Stimulated activated CD4-positive, alpha-beta T cell treated with anti-CD3 and anti-CD28 coated beads, Interleukin-15, amount 100 ng/mL, for 24 hours (primary cell): ENCODE results near the gene CAMK1D.
A peak's percentile ranks its signal among the peaks of the same experiment; 100 is the strongest.
"Not testable (repeated sequence)": the region's sequence is repeated elsewhere in the genome, so short reads cannot be mapped to it uniquely, and the experiment has no call there.

Source experiments
- DNase-seq: peaks from one replicate; pipeline ENCODE4 v3.0.0-alpha.2; 2020

The CAMK1D gene

DNA sequence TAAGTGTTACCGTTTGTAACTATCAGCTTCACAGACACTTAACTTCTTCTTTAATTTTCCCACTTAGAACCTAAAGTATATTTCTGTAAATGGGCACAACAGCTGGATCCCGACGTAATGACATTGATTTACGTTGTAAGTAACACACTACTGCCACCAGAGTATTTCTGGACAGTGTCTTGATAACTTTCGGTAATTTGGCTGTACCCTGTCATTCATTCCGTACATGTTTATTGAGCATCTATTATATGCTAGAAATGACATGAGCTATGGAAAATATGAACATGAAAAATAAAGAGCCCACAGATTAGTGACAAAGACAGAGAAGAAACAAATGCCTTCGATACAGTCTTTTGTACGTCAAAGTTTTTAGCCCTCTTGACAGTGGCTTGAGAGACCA, 360.8 kb downstream of the CAMK1D start:
- no peak for DNase-seq

DNA sequence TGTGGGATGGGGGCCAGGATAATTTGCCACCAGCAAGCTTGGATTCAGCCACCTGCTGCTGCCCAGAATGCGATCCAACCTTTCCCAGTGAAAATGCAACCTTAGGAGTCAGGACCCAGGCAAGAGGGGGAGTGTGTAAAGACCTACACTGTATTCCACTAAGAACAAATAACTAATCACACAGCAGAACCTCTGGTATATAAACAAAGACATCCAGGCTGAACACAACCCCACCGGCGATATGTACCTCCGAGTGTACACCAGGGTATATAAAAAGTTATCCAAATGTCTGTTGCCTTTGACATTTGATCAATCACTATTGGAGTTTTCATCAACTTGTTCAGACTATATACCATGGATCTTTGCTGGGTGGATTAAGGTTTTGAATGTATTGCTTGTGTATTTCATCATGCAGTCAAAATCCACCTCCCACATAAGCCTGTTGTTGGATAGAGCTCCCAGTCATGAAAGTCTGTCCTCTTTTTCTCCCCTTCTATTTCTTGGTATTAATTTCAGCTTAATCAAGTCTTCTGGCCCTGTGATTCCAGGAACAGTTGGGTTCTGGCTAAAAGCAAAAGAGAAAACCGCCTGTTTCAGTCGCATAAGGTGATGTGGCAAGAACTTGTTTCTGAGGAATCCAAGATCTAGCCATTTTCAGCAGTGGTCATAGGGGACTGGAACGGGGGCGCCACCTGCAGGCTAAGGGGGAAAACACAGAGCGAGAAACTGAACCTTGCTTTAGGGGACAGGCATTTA, 361.4 kb downstream of the CAMK1D start:
- DNase-seq, result peak; percentile 86

DNA sequence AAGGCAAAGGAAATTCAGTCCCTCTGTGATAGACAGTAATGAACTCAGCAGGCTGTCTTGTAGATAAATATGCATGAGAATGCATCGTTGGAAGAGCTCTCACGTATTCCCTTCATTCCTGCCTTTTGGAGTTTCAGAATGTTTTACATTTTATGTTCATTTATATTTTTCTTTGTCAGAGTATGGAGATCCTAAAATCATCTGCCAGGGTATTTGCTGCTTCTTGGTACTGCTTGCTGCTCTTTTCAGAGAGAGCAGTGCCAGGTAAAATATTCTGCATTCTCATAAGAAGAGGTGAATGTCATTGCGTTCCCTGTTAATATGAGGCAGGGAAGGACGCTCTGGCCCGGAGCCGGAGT, 362.0 kb downstream of the CAMK1D start:
- no peak for DNase-seq

DNA sequence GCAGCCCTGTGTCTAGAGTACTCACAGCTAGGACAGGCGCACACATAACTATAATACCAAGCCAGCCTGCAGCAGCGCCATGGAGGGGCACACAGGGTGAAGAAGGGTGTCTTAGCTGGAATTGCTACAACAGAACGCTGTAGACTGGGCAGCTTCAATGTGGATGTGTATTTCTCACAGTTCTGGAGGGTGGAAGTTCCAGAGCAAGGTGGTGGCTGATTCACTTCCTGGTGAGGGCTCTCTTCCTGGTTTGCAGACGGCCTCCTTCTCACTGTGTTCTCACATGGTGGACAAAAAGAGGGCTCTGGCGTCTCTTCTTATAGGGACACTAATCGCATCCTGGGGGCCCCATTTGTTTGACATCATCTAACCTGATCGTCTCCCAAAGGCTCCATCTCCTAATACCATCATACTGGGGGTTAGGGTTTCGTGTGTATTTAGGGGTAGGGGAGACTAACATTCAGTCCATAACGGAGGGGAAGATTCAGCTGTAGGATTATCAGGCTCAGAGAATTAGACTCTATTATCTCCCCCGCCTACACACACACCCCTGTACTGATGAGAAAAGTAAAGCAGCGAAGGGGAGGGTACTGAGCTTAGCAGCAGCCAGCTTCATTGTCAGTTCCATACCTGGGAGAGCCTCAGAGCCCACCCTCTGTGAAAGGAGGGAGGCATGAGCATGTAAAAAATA, 363.1 kb downstream of the CAMK1D start:
- no peak for DNase-seq

DNA sequence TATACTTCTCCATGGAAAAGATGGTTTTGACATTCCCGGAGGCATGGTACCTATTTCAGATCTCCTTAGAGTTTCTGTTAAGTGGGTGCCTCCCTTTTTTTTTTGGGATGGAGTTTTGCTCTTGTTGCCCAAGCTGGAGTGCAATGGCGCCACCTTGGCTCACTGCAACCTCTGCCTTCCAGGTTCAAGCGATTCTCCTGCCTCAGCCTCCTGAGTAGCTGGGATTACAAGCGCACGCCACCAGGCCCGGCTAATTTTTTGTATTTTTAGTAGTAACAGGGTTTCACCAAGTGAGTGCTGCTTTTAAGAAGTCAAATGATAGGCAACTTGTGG, 363.6 kb downstream of the CAMK1D start:
- not testable (repeated sequence) for DNase-seq

DNA sequence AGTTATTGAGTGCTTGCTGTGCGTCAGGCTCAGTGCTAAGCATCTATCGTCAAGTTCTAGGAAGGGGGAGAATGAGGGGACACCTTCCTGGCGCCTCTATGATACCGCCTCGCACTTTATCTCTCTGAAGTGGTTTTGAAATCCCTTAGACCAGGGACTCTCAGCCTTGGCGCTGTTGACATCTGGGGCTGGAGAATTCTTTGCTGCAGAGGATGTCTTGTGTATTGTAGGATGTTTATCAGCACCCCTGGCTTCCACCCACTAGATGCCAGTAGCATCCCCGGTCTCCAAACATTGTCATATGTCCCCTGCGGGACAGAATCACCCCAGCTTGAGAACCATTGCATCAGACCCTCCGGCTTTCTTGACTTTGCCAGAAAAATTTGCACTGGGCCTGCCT, 366.7 kb downstream of the CAMK1D start:
- DNase-seq, result no peak

DNA sequence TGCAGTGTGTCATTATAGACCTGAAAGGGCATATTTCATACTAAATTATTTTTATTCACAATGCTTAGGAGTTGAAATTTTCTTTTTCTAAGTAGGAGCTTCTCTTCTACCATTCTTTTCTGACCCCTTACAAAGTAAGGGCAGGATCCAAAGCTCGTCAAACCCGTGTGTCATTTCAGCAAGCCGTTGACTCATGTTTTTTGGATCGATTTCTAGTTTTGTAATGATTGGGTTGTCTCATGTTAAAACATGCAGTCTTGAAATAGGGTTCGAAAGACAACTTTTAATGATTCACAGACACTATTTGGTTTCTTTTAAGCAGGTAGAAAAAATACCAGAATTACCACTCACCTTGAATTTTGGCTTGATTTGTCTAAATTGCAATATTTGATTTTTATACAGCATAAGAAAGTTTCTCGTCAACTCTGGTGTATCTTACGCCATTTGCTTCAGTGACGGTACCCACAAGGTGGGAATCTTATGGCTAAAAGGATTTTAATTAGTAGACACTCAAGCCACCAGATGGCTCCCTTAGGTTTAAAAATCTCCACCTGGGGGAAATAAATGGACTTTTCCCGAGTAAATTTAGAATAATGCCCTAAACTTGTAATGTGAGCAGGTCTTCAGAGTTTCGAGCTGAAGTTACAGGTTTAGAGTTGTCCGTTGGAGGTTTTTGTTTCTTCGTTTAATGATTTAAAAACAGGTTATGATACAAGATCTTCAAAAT, 368.8 kb downstream of the CAMK1D start:
- DNase-seq, result no peak

DNA sequence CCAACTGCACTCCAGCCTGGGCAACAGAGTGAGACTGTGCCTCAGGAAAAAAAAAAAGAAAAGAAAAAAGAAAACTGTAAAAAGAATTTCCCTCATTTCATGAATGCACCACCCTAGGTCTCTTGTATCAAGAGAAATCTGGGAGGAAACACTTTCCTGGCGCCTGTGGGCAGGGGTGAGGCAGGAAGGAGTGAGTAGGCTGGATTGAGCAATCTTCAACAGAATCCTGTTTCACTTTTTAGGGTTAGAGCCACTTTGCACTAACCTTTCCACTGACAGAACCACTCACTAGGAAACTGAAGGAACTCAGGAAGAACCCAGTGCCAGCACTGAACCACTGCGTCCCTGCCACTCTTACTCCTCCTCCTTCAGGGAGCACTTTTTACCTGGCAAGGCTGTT, 370.0 kb downstream of the CAMK1D start:
- peak; percentile 35 for DNase-seq

DNA sequence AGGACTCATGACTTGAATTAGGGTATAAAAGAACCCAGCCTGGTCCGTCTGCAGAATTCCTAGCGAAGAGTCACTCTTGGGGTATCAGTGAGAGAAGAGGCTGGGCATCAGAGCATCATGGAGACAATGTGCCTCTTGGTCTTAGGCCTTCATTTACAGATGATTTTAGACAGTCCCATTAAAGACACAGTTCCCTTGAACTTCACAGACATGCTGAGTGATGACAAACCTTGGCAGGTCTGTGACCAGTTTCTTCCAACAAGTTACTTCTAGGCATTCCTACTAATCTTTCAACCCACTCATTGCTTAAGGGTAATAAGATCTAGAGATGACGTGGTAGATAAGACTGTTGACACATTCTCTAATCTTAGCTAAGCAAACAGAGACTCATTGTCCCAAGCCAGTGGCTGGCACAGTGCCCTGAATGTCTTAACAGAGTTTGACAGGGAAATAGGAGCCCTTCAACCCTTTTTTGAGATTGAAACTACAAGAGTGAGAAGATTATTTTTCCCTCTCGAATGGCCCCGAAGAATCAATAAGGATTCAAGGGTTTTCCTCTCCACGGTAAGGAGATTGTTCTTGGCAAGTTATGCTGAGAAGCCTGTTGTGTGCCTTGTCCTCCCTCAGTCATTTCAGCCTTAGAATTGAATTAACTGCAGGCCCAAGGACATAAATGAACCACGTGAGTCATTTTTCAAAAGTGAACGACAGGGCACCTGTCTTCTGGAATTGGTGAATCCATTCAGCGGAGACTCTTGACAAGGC, 371.1 kb downstream of the CAMK1D start:
- DNase-seq, result peak; percentile 69

DNA sequence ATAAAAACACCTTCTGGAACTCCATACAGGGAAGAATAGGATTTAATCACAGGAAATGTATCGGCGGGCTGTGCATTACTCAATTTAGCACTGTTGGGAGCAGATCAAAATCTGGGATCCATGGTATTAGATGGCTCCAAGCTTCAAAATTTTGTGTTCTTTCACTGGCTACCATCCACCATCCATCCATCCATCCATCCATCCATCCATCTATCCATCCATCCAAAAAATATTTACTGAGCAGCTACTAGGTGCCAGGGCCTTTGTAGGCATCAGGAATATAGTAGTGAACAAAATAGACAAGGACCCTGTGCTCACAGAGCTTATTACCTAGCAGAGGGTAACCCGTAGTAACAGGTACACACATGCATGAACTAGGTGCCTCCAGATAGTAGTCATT, 372.0 kb downstream of the CAMK1D start:
- DNase-seq, result no peak

DNA sequence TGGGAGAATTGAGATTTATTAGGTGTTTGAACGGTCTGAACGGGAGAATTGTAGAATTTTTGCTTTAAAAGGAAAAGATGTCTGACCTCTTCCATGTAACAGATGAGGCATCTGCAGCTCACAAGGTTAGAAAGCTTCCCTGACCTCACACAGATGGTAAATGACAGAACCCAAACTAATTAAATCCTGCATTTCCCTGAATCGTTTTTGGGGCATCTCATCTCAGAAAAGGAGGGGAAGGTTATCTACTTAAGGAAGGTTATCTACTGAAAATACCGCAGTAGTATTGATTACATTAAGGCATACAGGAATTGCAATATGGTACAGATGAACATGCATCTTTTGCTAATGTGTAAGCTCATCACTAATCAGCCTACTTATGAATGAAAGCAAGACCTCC, 373.9 kb downstream of the CAMK1D start:
- DNase-seq, result no peak

DNA sequence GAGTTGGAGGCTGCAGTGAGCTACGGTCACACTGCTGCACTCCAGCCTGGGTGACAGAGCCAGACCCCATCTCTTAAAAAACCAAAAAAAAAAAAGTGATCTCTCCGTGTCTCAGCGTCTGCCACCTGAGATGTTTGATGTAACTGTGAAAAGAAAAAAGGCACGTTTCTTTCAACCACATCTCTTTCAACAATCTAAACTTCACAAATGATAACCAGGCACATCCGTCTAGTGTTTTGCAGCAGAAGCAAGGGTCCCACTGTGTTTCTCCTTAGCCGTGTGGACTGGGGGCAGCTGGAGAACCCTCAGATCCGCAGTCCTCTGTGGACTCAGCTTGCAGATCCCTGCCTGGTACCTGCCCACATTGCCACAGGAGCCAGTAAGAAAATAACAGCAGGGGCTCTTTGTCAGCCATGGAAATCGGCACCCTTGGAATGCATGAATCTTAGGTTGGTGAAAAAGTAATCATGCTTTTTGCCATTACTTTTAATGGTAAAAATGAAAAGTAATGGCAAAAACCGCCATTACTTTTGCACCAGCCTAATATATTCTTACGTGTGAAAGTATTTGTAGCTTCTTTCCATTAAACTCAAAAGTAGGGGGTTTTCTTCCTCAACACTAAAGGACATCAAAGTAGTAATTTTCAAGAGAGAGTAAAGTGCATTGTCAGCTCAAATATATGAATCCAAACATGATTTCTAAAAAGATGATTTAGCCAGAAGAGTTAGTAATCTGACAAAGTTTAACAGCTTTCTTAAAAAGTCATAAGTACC, 375.6 kb downstream of the CAMK1D start:
- no peak for DNase-seq

DNA sequence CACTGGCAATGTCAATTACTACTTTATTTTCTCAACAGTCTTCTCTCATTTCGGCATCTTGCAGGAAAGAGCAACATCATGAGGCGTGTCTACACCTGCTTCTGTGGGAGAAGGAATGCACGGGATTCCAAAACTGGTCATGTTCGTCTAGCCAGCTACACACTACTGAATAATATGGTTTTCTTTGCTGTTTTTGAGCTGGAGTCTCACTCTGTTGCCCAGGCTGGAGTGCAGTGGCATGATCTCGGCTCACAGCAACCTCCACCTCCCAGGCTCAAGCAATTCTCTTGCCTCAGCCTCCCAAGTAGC, 376.2 kb downstream of the CAMK1D start:
- DNase-seq, result not testable (repeated sequence)

DNA sequence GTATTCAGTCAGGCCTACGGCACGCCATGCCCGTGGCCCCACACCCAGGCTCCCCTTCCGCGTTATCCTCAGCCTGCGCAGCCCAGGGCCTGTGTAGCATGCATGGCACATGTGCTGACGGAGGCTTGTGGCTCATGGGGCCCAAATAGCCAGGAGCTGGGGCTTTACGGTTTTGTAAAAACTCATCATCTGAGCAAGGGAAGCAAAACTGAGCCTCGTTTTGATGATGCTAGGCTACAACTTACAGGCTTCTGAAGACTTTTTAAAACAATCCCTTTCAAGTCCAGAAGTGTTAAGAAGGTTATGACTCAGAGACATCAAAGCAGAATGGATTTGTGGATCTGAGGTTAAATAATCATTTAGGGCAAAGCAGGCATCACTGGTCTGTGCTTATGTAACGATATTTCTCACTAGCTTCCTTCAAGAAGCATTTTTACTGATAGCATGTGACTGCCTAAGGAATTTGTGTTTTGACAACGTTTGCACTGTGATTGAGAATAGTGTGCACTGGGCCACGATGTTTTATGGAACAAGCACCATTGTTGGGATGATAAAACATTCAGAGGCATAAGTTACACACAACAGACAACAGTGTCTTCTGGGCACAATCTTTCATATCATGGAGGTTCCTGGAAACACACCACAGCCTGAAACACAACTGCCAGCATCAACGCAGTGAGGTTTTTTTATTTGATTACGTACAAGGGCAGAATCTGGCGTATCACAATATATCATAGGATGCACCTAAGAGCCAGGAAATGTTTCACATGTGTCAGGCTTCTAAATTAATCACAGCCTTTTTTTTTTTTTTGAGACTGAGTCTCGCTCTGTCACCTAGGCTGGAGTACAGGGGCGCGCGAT, 377.9 kb downstream of the CAMK1D start:
- peak; percentile 47 for DNase-seq

DNA sequence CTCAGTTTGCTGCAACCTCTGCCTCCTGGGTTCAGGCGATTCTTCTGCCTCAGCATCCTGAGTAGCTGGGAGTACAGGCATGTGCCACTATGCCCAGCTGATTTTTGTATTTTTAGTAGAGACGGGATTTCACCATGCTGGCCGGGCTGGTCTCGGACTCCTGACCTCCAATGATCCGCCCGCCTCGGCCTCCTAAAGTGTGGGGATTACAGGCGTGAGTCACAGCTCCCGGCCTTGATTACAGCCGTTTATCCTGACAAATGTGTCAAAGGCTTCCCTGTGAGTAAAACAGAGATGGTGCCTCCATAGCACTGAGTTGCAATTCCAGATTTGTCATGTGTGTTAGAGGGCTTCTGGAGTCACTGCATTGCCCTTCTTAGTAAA, 378.5 kb downstream of the CAMK1D start:
- no peak for DNase-seq

DNA sequence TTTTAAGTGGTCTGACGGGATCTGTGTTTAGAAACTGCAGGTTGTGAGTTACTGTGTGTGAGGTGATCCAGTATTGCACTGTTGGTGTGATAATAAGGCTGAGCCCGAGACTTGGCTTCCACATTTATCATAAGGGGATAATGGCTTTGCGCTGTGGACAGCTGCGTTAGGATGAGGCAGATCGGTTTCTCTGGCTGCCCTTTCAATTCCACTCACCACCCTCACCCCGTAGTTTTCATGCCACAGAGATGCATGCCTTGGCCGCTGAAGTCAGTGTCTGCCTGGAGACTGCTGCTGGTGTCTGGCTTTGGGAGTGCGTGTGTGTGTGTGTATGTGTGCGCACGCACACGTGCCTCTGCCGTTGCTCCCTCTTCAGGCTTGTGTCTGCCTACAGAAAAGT, 379.1 kb downstream of the CAMK1D start:
- DNase-seq, result no peak

DNA sequence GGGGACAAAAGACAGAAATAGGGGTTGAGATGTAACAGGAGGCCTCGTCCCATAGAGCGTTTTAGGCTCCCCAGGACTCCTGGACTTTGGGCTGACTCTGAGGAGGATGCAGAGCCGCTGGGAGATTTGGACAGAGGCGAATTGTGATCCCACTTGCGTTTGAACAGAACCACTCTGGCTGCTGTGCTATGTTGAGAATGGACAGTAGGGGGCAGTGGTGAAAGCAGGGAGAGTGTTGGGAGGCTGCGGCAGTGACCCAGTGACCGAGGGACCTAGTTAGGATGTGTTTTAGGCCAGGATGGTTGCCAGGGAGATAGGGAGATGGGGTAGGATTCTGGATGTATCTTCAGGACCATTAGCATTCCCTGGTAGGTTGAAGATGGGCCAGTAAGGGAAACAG, 380.5 kb downstream of the CAMK1D start:
- DNase-seq, result peak; percentile 31

DNA sequence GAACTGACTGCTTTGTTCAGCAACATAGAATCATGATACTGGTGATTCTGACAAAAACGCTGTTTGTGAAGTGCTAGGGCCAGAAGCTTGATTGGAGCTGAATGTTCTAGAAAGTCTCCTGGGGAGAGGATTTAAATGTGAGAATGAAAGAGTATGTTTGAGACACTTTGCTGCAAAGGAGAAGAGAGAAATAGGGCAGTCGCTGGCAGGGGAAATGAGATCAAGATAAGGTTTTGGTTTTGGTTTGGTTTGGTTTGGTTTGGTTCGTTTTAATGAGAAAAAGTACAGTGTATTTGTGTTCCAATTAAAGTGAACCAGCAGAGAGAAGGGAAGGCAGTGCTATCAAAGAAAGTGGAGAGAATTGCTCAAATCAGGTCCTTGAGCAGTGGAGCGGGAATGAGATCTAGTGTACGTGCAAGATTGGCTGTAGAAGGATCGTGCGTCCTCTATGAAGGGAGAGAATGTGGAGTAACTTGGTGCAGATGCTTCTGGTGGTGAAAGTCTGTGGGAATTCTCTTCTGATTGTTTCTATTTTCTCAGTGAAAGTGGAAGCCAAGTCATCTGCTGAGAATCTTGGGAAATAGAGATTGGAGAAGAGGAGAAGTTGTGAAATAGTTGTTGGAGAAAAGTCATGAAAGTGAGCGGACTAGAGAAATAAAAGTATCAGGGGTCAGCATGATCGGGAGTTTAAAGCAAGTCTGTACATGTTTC, 381.6 kb downstream of the CAMK1D start:
- no peak for DNase-seq

DNA sequence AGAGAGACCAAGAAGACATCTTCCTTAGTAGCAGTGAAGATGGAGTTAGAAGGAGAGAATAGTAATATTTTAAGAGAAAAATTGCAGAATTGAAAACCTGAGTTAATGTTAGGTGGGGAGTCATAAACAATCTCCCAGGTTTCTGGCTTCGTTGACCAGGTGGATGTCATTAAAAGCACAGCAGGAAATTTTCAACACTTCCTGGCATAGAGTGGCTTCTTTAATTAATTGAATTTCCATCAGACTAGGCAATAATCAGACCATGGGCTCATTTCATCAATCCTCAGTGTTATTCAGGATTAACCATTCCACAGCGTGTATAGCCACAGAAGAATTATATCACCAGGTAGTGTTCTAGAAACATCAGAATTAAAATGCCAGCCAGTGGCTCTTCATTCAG, 383.9 kb downstream of the CAMK1D start:
- DNase-seq, result no peak

DNA sequence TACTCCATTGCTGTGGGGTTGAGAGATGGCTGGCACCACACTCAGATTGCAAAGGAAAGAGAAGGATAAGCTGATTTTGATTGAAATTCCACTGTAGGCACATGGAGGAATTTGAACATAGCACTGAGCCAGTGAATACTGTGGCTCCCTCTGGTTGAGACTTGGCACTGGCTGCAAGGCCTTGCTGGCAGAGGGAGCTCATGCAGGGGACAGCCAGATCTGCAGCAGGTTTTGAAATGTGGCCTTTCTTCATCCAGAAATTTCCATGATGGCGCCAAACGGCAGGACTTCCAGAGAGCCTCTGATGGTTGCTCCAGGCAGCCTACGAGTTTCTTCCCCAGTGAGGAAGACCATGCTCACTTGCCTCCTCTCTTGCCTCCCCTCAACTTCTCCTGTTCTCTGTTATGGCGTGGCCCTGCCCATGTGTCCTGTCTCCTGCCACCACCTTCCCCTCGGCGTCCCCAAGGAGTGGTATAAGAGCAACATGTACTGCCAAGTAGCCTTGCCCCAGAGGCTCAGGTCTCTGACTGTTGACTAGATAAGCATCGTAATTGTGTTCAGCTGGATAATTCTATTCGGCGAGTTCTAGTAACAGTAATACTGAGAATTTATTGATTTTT, 386.6 kb downstream of the CAMK1D start:
- DNase-seq, result no peak

DNA sequence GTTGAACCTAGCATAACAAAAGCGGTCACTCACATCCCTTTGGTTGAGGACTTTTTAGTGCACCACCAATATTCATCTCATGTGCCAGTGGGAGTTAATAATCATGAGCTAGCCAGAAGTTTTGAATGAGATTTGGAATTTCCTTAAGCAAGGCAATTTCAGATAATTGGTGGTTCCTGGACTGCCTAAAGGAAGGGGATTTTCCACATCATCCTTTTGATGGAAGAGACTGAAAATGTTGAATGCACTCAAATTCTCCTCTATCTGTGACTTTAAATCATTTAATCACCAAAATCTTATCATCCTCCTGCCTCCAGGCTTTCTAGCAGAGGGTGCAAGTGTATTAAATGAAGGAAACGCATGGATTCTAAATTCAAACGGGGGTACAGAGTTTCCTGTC, 391.5 kb downstream of the CAMK1D start:
- no peak for DNase-seq
